Effector memory CD4-positive, alpha-beta T cell (primary cell): Measurements from ENCODE around the gene FNDC3B.
A peak's percentile ranks its signal among the peaks of the same experiment; 100 is the strongest.

Experiments used
- DNase-seq, 3 donors: peaks; one replicate each; pipeline ENCODE4 v3.0.0-alpha.2; 2020
- H3K27ac ChIP-seq: 2 replicates; pipeline ENCODE4 v1.7.0; 2013; ENCODE audit warnings: mild to moderate bottlenecking, low read length, moderate library complexity; ENCODE audit not compliant: insufficient read depth, poor library complexity, severe bottlenecking
- H3K27me3 ChIP-seq: replicated peaks from 2 replicates; pipeline ENCODE4 v1.7.0; 2013; ENCODE audit warnings: mild to moderate bottlenecking, low read length; ENCODE audit not compliant: insufficient read depth, control insufficient read depth, poor library complexity, severe bottlenecking
- H3K36me3 ChIP-seq: 2 replicates; pipeline ENCODE4 v1.7.0; 2013; ENCODE audit warnings: mild to moderate bottlenecking, low read length, moderate library complexity; ENCODE audit not compliant: control insufficient read depth, insufficient read depth
- H3K4me1 ChIP-seq: 2 replicates; pipeline ENCODE4 v1.7.0; 2013; ENCODE audit warnings: low read length, mild to moderate bottlenecking; ENCODE audit not compliant: control insufficient read depth, insufficient read depth, poor library complexity, severe bottlenecking
- H3K4me3 ChIP-seq: 2 replicates; pipeline ENCODE4 v1.7.0; 2013; ENCODE audit warnings: low read length, low read depth, mild to moderate bottlenecking; ENCODE audit not compliant: insufficient read depth, poor library complexity, severe bottlenecking
- H3K9me3 ChIP-seq: 2 replicates; pipeline ENCODE4 v1.7.0; 2013; ENCODE audit warnings: mild to moderate bottlenecking, low read length, moderate library complexity; ENCODE audit not compliant: control insufficient read depth

The FNDC3B gene

DNA sequence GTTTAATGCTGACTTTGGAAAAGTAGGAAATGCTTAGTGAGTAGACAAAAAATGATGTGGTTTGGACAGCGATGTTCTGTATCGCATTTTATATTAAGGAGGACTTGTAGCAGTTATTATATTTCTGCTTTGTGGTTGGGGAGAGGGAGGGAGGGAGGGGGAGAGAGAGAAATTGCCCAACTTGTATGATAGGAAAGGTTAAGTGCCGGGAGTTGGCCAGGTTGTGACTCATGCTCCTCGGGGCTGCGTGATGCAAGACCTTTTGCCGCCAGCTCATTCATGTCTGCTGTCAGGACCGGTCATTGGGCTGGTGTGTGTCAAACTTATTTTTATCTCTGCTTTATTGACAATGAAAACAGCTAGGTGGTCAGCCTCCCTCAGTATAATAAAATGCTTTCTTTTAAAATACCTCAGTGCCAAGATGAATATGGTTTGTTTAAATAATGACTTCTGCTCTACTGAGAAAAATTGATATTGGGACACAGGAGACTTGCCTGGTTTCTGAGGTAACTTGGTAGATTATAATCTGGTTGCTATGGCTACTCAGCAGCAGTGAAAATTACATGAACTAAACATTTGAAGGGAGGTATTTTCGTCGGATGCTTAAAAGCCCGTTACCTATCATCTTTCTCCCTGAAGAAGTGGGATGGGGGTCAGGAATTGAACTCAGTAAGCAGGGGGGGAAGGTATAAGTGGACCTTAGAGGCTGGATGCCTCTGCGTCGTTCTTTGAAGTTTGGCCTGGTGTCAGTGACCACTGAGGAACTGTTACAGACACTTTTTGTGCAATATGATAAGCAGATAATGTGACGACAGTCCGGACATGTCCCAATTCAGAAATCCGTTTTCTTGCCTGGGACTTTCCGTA is 90.7 kb downstream of the FNDC3B start:
- Histone ChIP-seq H3K9me3 (no peaks in the 10 kb centered on the region), H3K27me3 (no peaks in the 10 kb centered on the region), H3K4me1 (peaks cover 12% of the 10 kb centered on the region), H3K27ac (peak overlapping the region; percentile 79), H3K4me3 (peak overlapping the region; percentile 7), H3K36me3 (no peaks in the 10 kb centered on the region)
- DNase-seq: peak; percentile 54 to 70 (median 67)

DNA sequence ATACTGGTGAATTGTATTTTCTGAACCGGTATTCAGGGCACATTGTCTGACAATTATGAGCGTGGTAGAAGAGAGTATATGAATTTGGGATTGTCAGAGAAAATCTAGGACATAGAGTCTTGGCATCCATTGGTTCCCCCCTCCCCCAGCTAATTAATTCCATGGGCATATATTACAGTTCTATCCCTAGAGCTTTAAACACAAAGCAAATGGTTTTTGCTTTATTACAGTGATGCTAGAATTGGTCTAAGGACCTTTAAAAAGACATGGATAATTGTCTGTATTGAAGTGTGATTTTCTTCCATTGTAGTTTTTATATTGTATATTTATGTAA is 91.3 kb downstream of the FNDC3B start:
- no peak for DNase-seq
- H3K4me3 ChIP-seq: no peak overlapping the region
- H3K9me3 ChIP-seq: no peaks in the 10 kb centered on the region
- no peaks in the 10 kb centered on the region for H3K27me3 ChIP-seq
- peak overlapping the region; percentile 79 for H3K27ac ChIP-seq
- H3K36me3 ChIP-seq: no peaks in the 10 kb centered on the region
- H3K4me1 ChIP-seq: peaks cover 17% of the 10 kb centered on the region

DNA sequence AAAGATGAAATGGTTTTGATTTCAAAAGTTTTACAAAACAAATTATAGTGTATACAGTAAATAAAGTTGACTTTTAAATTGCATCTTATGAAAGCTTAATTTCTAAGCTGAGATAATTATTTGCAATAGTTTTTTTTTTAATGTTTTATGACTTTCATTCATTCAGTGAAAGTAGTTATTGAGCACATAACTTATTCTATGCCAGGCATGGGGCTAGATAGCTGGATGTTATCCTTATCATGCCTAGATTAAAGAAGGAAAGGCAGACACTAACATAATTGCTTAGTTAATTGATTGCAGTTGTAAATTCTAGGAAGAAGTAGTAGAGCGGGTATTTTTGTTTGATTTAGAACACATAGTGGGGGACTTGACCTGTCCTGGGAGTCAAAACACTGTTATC is 92.4 kb downstream of the FNDC3B start:
- Histone ChIP-seq H3K9me3 (no peaks in the 10 kb centered on the region), H3K4me3 (no peak overlapping the region), H3K27ac (peak overlapping the region; percentile 40), H3K36me3 (no peaks in the 10 kb centered on the region), H3K4me1 (peaks cover 17% of the 10 kb centered on the region), H3K27me3 (no peaks in the 10 kb centered on the region)
- no peak for DNase-seq

DNA sequence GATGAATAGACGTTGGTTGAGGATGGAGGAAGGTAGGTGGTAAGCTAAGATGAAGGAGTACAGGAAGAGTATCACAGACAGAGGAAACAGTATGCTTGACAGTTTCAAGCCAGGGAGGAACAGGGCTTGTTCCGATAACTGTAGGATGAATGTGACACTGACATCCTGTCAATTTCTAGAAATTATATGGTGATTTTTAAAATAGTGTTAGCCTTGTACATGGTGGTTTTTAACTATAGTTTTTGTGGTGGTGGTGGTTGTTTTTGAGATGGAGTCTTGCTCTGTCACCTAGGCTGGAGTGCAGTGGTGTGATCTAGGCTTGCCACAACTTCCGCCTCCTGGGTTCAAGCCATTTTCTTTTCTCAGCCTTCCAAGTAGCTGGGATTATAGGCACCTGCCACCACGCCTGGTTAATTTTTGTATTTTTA is 92.8 kb downstream of the FNDC3B start:
- Histone ChIP-seq H3K4me1 (peaks cover 17% of the 10 kb centered on the region), H3K27ac (peak overlapping the region; percentile 40), H3K36me3 (no peaks in the 10 kb centered on the region), H3K9me3 (no peaks in the 10 kb centered on the region), H3K4me3 (no peak overlapping the region), H3K27me3 (no peaks in the 10 kb centered on the region)
- no peak for DNase-seq

DNA sequence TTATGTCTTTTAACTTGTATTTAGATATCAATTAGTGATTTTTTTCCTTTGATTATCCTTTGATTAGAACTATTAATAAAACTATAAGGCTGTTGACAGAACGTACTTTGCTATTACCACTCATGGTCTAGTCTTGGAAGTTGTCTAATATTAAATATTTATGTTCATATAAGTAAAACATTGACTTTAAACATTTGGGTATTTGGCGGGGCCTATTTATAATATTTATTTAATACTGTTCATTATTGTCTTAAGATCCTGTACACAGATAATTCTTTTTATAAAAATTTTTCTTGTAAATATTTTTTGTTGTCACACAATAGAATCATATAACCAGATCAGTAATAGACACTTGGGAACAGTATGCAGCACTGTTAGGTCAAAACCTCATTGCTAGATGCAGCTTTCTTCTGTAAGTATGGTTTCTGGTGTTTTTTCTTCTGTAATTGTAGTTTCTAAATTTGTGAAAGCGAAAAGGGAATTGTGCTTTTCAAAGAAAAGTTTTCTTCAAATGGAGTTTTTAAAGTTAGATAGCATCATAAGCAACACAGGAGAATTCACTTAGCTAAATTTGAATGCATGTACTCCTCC is 93.4 kb downstream of the FNDC3B start:
- no peak for DNase-seq
- no peaks in the 10 kb centered on the region for H3K36me3 ChIP-seq
- peak overlapping the region; percentile 40 for H3K27ac ChIP-seq
- no peaks in the 10 kb centered on the region for H3K9me3 ChIP-seq
- H3K27me3 ChIP-seq: no peaks in the 10 kb centered on the region
- H3K4me1 ChIP-seq: peaks cover 17% of the 10 kb centered on the region
- no peak overlapping the region for H3K4me3 ChIP-seq

DNA sequence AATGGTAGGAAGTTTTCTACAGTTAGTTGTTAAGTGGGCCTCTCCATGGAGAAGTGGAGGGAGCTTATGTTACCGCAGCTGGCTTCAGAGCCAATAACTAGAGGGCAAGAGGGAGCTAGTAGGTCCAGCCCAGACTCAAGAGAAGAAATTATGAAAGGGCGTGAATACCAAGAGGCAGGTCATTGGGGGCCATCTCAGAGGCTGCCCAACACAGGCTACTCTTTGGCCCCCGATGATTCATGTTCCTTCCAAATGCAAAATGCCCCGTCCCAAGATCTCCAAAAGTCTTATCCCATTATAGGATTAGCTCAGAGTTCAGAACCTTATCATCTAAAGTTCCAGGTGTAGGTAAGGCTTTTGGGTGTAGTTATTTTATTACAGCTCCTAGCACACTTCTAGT is 94.5 kb downstream of the FNDC3B start:
- H3K27me3 ChIP-seq: no peaks in the 10 kb centered on the region
- no peaks in the 10 kb centered on the region for H3K9me3 ChIP-seq
- no peaks in the 10 kb centered on the region for H3K36me3 ChIP-seq
- H3K4me1 ChIP-seq: peaks cover 25% of the 10 kb centered on the region
- H3K4me3 ChIP-seq: peak overlapping the region; percentile 23
- DNase-seq: no peak
- peak overlapping the region; percentile 51 for H3K27ac ChIP-seq

DNA sequence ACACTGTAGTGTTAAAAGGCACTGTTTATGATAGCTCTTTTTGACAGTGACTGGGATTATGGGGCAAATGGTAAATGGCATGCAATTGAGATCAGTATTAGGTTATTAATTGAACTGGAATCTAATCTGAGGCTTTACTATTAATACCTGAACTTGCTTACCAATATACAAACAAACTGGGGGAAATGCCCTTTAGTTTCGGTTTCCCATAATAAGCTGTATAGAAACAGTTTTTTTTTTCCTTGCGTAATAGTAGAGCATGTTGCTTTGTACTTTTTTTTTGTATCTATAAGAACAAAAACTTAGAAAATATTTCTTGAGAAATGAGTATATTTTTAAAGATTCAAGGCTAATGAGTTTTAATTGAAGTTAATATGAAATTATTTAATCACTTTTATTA is 95.0 kb downstream of the FNDC3B start:
- no peaks in the 10 kb centered on the region for H3K9me3 ChIP-seq
- H3K4me1 ChIP-seq: peaks cover 29% of the 10 kb centered on the region
- H3K4me3 ChIP-seq: peak overlapping the region; percentile 23
- H3K36me3 ChIP-seq: no peaks in the 10 kb centered on the region
- DNase-seq: no peak
- H3K27me3 ChIP-seq: no peaks in the 10 kb centered on the region
- peak overlapping the region; percentile 51 for H3K27ac ChIP-seq

DNA sequence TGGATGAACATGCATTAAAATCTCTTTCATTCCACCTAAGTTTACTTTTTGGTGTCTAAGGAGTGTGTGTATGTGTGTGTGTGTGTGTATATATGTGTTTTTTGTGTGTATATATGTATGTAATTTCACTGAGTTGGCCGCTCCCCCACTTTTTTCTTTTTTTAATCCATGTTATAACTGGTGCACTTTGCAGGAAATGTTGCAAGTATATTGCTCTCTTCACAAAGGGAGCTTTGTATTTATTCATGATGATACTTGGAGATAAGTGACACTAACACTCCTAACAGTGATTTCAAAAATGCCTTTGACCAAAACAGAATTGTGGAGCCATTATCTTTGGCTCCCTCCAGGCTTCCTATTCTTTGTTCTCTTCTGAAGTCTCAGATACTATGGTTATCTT is 95.8 kb downstream of the FNDC3B start:
- no peak for DNase-seq
- Histone ChIP-seq H3K9me3 (no peaks in the 10 kb centered on the region), H3K27me3 (no peaks in the 10 kb centered on the region), H3K27ac (no peak overlapping the region), H3K36me3 (no peaks in the 10 kb centered on the region), H3K4me3 (no peak overlapping the region), H3K4me1 (peaks cover 26% of the 10 kb centered on the region)

DNA sequence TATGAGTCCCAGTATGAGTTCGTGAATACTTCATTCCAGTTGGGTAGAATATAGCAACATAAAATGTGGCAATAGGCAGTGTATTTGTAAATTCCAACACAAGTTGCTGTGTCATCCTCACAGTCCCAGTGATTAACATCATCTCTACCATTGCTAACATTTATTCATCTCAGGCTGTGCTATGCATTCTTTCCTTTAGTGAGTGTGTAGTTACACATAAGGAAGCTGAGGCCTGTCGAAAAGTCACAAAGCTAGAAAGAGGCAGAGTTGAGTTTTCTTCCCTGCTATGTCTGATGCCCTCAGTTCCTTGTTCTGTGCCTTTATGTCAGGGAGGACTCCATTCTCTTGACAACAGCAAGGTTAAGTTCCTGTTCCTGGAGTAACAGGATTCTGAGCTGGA is 96.4 kb downstream of the FNDC3B start:
- H3K36me3 ChIP-seq: no peaks in the 10 kb centered on the region
- no peak for DNase-seq
- H3K27ac ChIP-seq: no peak overlapping the region
- H3K27me3 ChIP-seq: no peaks in the 10 kb centered on the region
- peaks cover 20% of the 10 kb centered on the region for H3K4me1 ChIP-seq
- no peak overlapping the region for H3K4me3 ChIP-seq
- H3K9me3 ChIP-seq: no peaks in the 10 kb centered on the region

DNA sequence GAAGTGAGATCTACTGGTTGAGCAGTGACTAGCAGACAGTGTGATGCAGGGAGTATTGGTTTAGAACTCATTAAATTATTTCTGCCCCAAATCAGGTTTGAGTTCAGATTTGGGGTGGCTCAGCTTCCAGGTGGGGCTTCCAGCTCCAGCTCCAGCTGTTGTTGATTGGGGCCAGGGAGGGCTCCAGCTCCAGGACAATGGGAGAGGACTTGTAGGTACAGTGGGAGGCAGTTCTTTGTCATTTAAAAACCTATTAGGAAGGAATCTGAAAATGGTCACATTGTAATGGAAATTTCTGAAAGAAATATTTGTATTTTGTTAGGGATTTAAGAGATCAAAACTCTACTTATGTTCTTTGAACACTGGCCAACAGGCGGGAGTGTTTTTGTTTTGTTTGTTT is 97.0 kb downstream of the FNDC3B start:
- Histone ChIP-seq H3K4me3 (no peak overlapping the region), H3K4me1 (peaks cover 20% of the 10 kb centered on the region), H3K9me3 (no peaks in the 10 kb centered on the region), H3K27me3 (no peaks in the 10 kb centered on the region), H3K27ac (no peak overlapping the region), H3K36me3 (no peaks in the 10 kb centered on the region)
- DNase-seq: no peak
